HUES64 (cell line): ENCODE measurements around the gene RAB11FIP3.

Experiments
- H3K27ac ChIP-seq: 2 replicates; pipeline ENCODE4 v1.7.0; 2013; ENCODE audit warnings: low read depth, low read length, inconsistent platforms
- H3K27me3 ChIP-seq: 2 replicates; pipeline ENCODE4 v1.6.1; 2013; ENCODE audit warnings: mild to moderate bottlenecking, low read length; ENCODE audit not compliant: insufficient read depth
- H3K36me3 ChIP-seq: 2 replicates; pipeline ENCODE4 v1.6.1; 2013; ENCODE audit warnings: mild to moderate bottlenecking, low read length; ENCODE audit not compliant: insufficient read depth
- H3K4me1 ChIP-seq: 2 replicates; pipeline ENCODE4 v1.6.1; 2013; ENCODE audit warnings: mild to moderate bottlenecking, low read length, moderate library complexity; ENCODE audit not compliant: insufficient read depth
- H3K4me3 ChIP-seq: 2 replicates; pipeline ENCODE4 v1.5.1; 2013; ENCODE audit warnings: mild to moderate bottlenecking, low read length, moderate library complexity
- H3K9ac ChIP-seq: 2 replicates; pipeline ENCODE4 v1.6.1; 2013; ENCODE audit warnings: mild to moderate bottlenecking, low read depth, low read length
- H3K9me3 ChIP-seq: 2 replicates; pipeline ENCODE4 v1.6.1; 2013; ENCODE audit warnings: low read depth, low read length; ENCODE audit not compliant: insufficient read depth
- whole genome bisulfite sequencing: fragments of 150-250, 120-280 bp; methylation state at CpG from one replicate; pipeline ENCODE4 v1.1.7; 2013; ENCODE audit warnings: missing lambda C conversion rate; 5-methylcytosine and 5-hydroxymethylcytosine counted together

The RAB11FIP3 gene

GRCh38 chr16:555528-556473, 130.4 kb downstream of the RAB11FIP3 start:
- WGBS, result 87% methylated on average over 32 of the region's 32 CpGs
- Histone ChIP-seq H3K36me3 (peaks cover 15% of the 10 kb centered on the region), H3K27me3 (peaks cover 27% of the 10 kb centered on the region), H3K9ac (no peak overlapping the region), H3K4me1 (0 out of 2 replicates have a peak, but pooled peaks cover 3% of the 10 kb centered on the region), H3K4me3 (no peak overlapping the region), H3K9me3 (no peaks in the 10 kb centered on the region), H3K27ac (no peak overlapping the region)

- Histone ChIP-seq H3K27ac (no peak overlapping the region), H3K4me1 (0 out of 2 replicates have a peak, but pooled peaks cover 3% of the 10 kb centered on the region), H3K9me3 (no peaks in the 10 kb centered on the region), H3K36me3 (peaks cover 11% of the 10 kb centered on the region), H3K4me3 (no peak overlapping the region), H3K27me3 (peaks cover 35% of the 10 kb centered on the region), H3K9ac (no peak overlapping the region)
- 92% methylated on average over 32 of the region's 32 CpGs for WGBS
Observed at GRCh38 chr16:556474-557173, 131.2 kb downstream of the RAB11FIP3 start.

DNA sequence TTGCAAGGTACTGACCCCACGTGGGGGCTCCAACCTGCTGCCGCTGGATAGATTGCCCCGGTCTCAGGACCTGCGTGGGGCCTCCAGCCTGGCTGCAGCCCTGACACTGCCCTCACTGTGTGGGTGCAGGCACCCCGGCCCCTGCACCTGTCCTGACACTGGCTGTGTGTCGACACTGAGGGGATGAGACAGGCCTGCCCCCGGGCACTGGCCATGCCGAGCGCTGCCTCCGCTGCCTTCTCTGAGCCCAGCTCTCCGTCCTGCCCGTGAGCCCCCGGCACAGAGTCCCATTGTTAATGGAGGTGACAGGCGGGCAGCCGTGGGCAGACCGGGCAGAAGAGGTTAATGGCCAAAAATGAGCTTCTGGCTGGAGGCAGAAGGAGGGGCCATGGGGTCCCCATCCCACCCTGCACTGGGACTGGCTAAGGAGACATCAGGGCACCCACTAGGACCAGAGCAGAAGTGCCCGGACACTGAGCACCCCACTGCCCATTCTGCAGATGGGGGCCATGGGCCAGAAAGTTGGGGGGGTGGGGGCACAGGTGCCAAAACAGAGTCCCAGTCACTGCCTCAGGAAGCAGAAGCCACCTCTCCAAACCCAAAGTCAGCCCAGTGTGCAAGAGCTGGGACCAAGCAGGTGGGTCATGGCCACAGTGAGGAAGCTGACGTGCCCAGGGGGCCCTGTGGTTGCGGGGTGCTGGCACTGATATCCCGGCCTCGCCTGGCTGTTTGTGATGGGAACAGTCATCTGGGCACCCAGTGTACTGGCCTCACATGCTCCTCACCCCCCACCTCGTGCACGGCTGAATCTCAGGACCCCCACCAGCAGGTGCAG, 132.2 kb downstream of the RAB11FIP3 start:
- H3K36me3 ChIP-seq, result 0 out of 2 replicates have a peak, but pooled peaks cover 2% of the 10 kb centered on the region
- H3K27ac ChIP-seq, result no peak overlapping the region
- H3K4me3 ChIP-seq, result no peak overlapping the region
- H3K9ac ChIP-seq, result no peak overlapping the region
- H3K27me3 ChIP-seq, result peaks cover 44% of the 10 kb centered on the region
- H3K4me1 ChIP-seq, result 0 out of 2 replicates have a peak, but pooled peaks cover 3% of the 10 kb centered on the region
- H3K9me3 ChIP-seq, result no peaks in the 10 kb centered on the region
- 91% methylated on average over 23 of the region's 23 CpGs for WGBS

- H3K4me1 ChIP-seq, result 0 out of 2 replicates have a peak, but pooled peaks cover 3% of the 10 kb centered on the region
Observed at GRCh38 chr16:558298-559020, 133.0 kb downstream of the RAB11FIP3 start.

GRCh38 chr16:559021-559380, 133.6 kb downstream of the RAB11FIP3 start:
- Histone ChIP-seq H3K9ac (no peak overlapping the region), H3K4me1 (0 out of 2 replicates have a peak, but pooled peaks cover 3% of the 10 kb centered on the region), H3K4me3 (no peak overlapping the region), H3K27me3 (peaks cover 44% of the 10 kb centered on the region), H3K27ac (no peak overlapping the region), H3K9me3 (no peaks in the 10 kb centered on the region), H3K36me3 (no peaks in the 10 kb centered on the region)
- 89% methylated on average over 15 of the region's 15 CpGs for WGBS

More at GRCh38 chr16:558298-559020, 133.0 kb downstream of the RAB11FIP3 start:
- no peaks in the 10 kb centered on the region for H3K36me3 ChIP-seq
- no peak overlapping the region for H3K27ac ChIP-seq
- no peak overlapping the region for H3K4me3 ChIP-seq
- H3K9me3 ChIP-seq, result no peaks in the 10 kb centered on the region
- peaks cover 44% of the 10 kb centered on the region for H3K27me3 ChIP-seq
- no peak overlapping the region for H3K9ac ChIP-seq
- WGBS, result 88% methylated on average over 22 of the region's 22 CpGs

DNA sequence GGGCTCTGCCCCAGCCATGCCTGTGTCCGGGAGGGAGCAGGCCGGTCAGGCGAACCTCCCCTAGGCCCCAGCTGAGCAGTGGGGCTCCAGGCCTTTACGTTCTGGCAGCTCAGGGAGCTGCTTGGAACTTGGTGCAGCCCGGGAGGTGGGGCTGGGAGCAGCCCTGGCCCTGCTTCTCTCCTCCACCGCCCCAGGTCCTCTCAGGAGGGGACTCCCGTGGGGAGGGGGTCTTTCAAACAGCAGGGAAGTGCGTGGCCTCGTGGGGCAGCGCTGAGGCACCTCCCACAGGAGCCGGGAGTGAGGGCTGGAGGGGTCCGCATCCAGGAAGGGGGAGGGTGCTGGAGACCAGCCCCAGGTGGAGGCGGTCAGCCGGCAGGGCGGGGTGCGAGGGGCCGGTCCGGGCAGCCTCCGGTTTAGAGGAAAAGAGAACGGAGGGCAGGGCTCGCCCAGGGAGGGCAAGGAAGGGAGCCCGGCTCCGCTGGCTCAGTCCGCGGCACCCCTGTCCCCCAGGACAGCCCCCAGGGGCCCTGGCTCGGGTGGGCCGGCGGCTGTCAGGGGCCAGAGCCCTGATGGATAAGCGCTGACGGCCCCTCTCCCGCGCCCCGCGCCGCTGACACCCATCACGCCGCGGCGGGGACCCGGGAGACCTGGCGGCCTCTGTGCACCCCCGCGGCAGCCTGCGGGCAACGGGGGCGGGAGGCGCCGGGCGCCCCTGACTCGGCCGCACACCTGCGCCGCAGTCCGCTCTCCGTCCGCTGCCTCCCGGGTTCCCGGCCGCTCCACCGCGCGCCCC, 134.2 kb downstream of the RAB11FIP3 start:
- Histone ChIP-seq H3K27me3 (peaks cover 44% of the 10 kb centered on the region), H3K27ac (no peak overlapping the region), H3K4me1 (0 out of 2 replicates have a peak, but pooled peaks cover 3% of the 10 kb centered on the region), H3K9me3 (no peaks in the 10 kb centered on the region), H3K4me3 (peak overlapping the region; percentile 39), H3K36me3 (no peaks in the 10 kb centered on the region), H3K9ac (no peak overlapping the region; the same call in 1 of the 2 replicates)
- 10% methylated on average over 62 of the region's 62 CpGs for WGBS

DNA sequence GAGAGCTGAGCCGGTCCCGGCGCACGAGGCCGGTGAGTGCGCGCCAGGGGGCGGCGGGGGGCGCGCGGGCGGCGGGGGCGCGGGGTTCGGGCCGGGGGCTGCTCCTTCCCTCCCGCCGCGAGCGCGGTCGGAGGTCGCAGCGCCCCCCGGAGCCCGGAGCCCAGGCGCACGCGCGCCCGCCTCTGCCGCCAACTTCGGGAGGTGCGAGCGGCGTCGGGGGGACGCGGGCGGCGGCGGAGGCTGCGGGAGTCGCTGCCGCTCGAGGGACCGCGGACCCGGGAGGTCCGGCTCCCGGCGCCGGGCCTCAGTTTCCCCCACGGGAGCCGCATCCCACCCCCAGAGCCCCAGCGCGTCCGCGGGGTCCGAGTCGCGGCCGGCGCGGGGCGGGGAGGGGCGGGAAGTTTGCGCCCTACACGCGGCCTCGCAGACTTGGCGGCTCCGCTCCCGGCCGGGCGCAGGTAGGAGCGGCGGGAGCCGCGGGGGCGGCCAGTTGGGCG, 134.8 kb downstream of the RAB11FIP3 start, which contains the start of gene PRR35:
PRR35 (plus strand) TSS at position 191 of the 497 bp plus-strand sequence. CDS start 2,901 bp downstream, outside the sequence.
- H3K4me1 ChIP-seq, result 0 out of 2 replicates have a peak, but pooled peaks cover 3% of the 10 kb centered on the region
- H3K27me3 ChIP-seq, result peaks cover 44% of the 10 kb centered on the region

GRCh38 chr16:560701-561412, 135.4 kb downstream of the RAB11FIP3 start:
- WGBS, result 41% methylated on average over 54 of the region's 54 CpGs
- H3K27ac ChIP-seq, result no peak overlapping the region
- peaks cover 44% of the 10 kb centered on the region for H3K27me3 ChIP-seq
- no peak overlapping the region for H3K4me3 ChIP-seq
- H3K9me3 ChIP-seq, result no peaks in the 10 kb centered on the region
- H3K36me3 ChIP-seq, result no peaks in the 10 kb centered on the region
- no peak overlapping the region for H3K9ac ChIP-seq
- H3K4me1 ChIP-seq, result 0 out of 2 replicates have a peak, but pooled peaks cover 3% of the 10 kb centered on the region

More for the DNA sequence above, 134.8 kb downstream of the RAB11FIP3 start, which contains the start of gene PRR35:
- H3K36me3 ChIP-seq, result no peaks in the 10 kb centered on the region
- H3K4me3 ChIP-seq, result peak within 1 kb of the TSS; percentile 39
- H3K9me3 ChIP-seq, result no peaks in the 10 kb centered on the region
- no peak within 1 kb of the TSS for H3K27ac ChIP-seq
- H3K9ac ChIP-seq, result peak within 1 kb of the TSS; percentile 55; the same call in 1 of the 2 replicates
- WGBS, result 1% methylated on average over 84 of the region's 84 CpGs

DNA sequence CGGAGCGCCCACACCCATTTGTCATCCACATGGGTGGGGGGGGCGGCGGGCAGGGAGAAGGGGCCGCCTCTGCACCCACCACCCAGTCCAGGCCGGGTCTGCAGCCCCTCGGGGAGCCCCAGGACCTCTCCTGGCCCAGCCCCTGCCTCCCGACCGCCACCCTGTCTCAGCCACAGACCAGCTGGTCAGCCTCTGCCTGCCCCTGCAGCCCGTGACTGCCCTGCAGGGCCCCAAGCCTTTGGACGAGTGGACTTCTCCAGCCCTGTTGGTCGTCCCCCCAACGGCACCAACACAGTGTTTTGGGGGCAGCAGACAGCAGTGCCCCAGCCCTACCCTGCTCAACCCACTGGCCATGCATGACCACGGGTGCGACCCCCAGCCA, 136.0 kb downstream of the RAB11FIP3 start:
- no peak overlapping the region for H3K9ac ChIP-seq
- WGBS, result 88% methylated on average over 15 of the region's 15 CpGs
- H3K27me3 ChIP-seq, result peaks cover 44% of the 10 kb centered on the region
- H3K4me3 ChIP-seq, result no peak overlapping the region
- H3K36me3 ChIP-seq, result no peaks in the 10 kb centered on the region
- H3K9me3 ChIP-seq, result no peaks in the 10 kb centered on the region
- H3K27ac ChIP-seq, result no peak overlapping the region
- peaks cover 9% of the 10 kb centered on the region; the same call in 1 of the 2 replicates for H3K4me1 ChIP-seq
